HCT116 (cell line): Measurements from ENCODE around the gene TTLL7. TPM values are rescaled to one million over a fixed set of nuclear protein-coding genes. Genes with fewer than 3 reads are reported as not detected.
A peak's percentile ranks its signal among the peaks of the same experiment; 100 is the strongest.

Experiments
- ATAC-seq: fragments of 200-7000 bp; cut with Tn5 transposase; 2 replicates; pipeline ENCODE4 v1.9.1; 2020; ENCODE audit warnings: mild to moderate bottlenecking, moderate library complexity
- BruUV-seq: library from RNA; stranded (reverse); fragments of 400-500 nt; replicated peaks from 2 replicates; lab custom pipeline; 2021; lab: Mats Ljungman, UMichigan
- CTCF ChIA-PET: fragments of 300-600 bp; sonication (Branson Sonifier 250); formaldehyde crosslinking; loops from one replicate; lab custom pipeline; 2021; ENCODE audit warnings: antibody characterized with exemption; lab: Charles Lee
- POLR2A ChIA-PET: fragments of 300-600, 350-600 bp; sonication (Branson Sonifier 250); formaldehyde crosslinking; loops from one replicate; lab custom pipeline; 2021; ENCODE audit warnings: antibody characterized with exemption; lab: Charles Lee
- RAD21 ChIA-PET, 2 experiments: fragments of 300-600 bp; sonication (Branson Sonifier 250); formaldehyde crosslinking; loops; one replicate each; lab custom pipeline; 2023; ENCODE audit warnings: low total read pairs in 2 of 2; ENCODE audit not compliant: uncharacterized antibody in 2 of 2, unreplicated experiment in 2 of 2, low non-redundant PET in 1 of 2; lab: Charles Lee
- DNase-seq: peaks from one replicate; pipeline ENCODE4 v3.0.0-alpha.2; 2010; ENCODE audit warnings: low read depth, low spot score
- H2AFZ ChIP-seq: fragments of 200-600 bp; shearing (Covaris generic), sonication (generic); 2 replicates; pipeline ENCODE4 v1.6.1; 2017; ENCODE audit warnings: low read depth, mixed run types, mixed read lengths, antibody characterized with exemption, low read length; ENCODE audit not compliant: poor library complexity, severe bottlenecking
- H3K27ac ChIP-seq: 2 replicates; pipeline ENCODE4 v1.5.1; 2012; ENCODE audit warnings: low read depth, low read length
- H3K27me3 ChIP-seq: fragments of 200-600 bp; sonication (generic); 2 replicates; pipeline ENCODE4 v1.6.1; 2016; ENCODE audit warnings: mixed run types, low read length, mixed read lengths; ENCODE audit not compliant: insufficient read depth
- H3K36me3 ChIP-seq, 2 experiments: fragments of 200-500 bp in 1 of 2; fragments of 200-600 bp in 1 of 2; sonication (Bioruptor generic) in 1 of 2; sonication (generic) in 1 of 2; 2 replicates each; pipeline versions ENCODE4 v1.5.1 to v1.6.1; 2014 to 2016; ENCODE audit warnings: low read length in 2 of 2, inconsistent platforms in 1 of 2, mixed read lengths in 1 of 2, mixed run types in 1 of 2; ENCODE audit not compliant: insufficient read depth in 2 of 2, control insufficient read depth in 1 of 2
- H3K4me1 ChIP-seq, 2 experiments: fragments of 200-600 bp in 1 of 2; sonication (generic) in 1 of 2; 2 replicates each; pipeline versions ENCODE4 v1.5.1 to v1.6.1; 2012 to 2017; ENCODE audit warnings: low read length in 2 of 2, inconsistent platforms in 1 of 2, mild to moderate bottlenecking in 1 of 2, mixed read lengths in 1 of 2, mixed run types in 1 of 2, moderate library complexity in 1 of 2; ENCODE audit not compliant: insufficient read depth in 2 of 2, control insufficient read depth in 1 of 2
- H3K4me2 ChIP-seq: fragments of 200-600 bp; sonication (generic); 2 replicates; pipeline ENCODE4 v1.6.1; 2017; ENCODE audit warnings: mixed run types, low read length, mixed read lengths
- H3K4me3 ChIP-seq, 2 experiments: fragments of 200-600 bp in 1 of 2; sonication (generic) in 1 of 2; replicated peaks in 1 of 2; 2 replicates each; pipeline ENCODE4 v1.5.1; 2011 to 2016; ENCODE audit warnings: low read length in 2 of 2, control low read depth in 1 of 2, low read depth in 1 of 2, mild to moderate bottlenecking in 1 of 2, mixed read lengths in 1 of 2, mixed run types in 1 of 2
- H3K79me2 ChIP-seq: fragments of 200-600 bp; sonication (generic); 2 replicates; pipeline ENCODE4 v1.6.1; 2017; ENCODE audit warnings: mild to moderate bottlenecking, mixed run types, low read length, moderate library complexity, mixed read lengths; ENCODE audit not compliant: insufficient read depth
- H3K9ac ChIP-seq: fragments of 200-600 bp; sonication (generic); 2 replicates; pipeline ENCODE4 v1.6.1; 2016; ENCODE audit warnings: low read length, mixed read lengths
- H3K9me2 ChIP-seq: fragments of 200-600 bp; sonication (generic), shearing (Covaris generic); 2 replicates; pipeline ENCODE4 v1.6.1; 2017; ENCODE audit warnings: mixed run types, mild to moderate bottlenecking, moderate library complexity; ENCODE audit not compliant: insufficient read depth
- H3K9me3 ChIP-seq, 2 experiments: fragments of 200-500 bp in 1 of 2; fragments of 200-600 bp in 1 of 2; sonication (Bioruptor generic) in 1 of 2; sonication (generic) in 1 of 2; 2 replicates each; pipeline ENCODE4 v1.6.1; 2014 to 2017; ENCODE audit warnings: low read length in 2 of 2, mixed read lengths in 2 of 2, inconsistent platforms in 1 of 2, low read depth in 1 of 2, mild to moderate bottlenecking in 1 of 2, mixed run types in 1 of 2, moderate library complexity in 1 of 2; ENCODE audit not compliant: control insufficient read depth in 1 of 2, insufficient read depth in 1 of 2
- H4K20me1 ChIP-seq: fragments of 200-600 bp; sonication (generic), shearing (Covaris generic); 2 replicates; pipeline ENCODE4 v1.6.1; 2017; ENCODE audit warnings: mixed run types, mild to moderate bottlenecking, moderate library complexity; ENCODE audit not compliant: insufficient read depth
- CBX3 ChIP-seq: IDR thresholded peaks from 2 replicates; pipeline ENCODE4 v1.6.1; 2012; ENCODE audit warnings: low read depth
- CEBPB ChIP-seq: IDR thresholded peaks from 2 replicates; pipeline ENCODE4 v1.6.1; 2012; ENCODE audit warnings: low read depth
- EGR1 ChIP-seq: IDR thresholded peaks from 2 replicates; pipeline ENCODE4 v1.6.1; 2012; ENCODE audit warnings: low read depth
- ELF1 ChIP-seq: IDR thresholded peaks from 2 replicates; pipeline ENCODE4 v1.6.1; 2012; ENCODE audit warnings: low read depth, borderline replicate concordance
- EZH2 ChIP-seq: fragments of 200-600 bp; sonication (generic); IDR thresholded peaks from 2 replicates; pipeline ENCODE4 v1.6.1; 2017; ENCODE audit warnings: antibody characterized with exemption, mixed run types
- JUND ChIP-seq: IDR thresholded peaks from 2 replicates; pipeline ENCODE4 v1.6.1; 2012
- POLR2A ChIP-seq: IDR thresholded peaks from 2 replicates; pipeline ENCODE4 v1.7.0; 2011; ENCODE audit warnings: borderline replicate concordance; ENCODE audit not compliant: insufficient read depth, insufficient read length; ENCODE audit errors: extremely low read depth
- POLR2AphosphoS5 ChIP-seq: IDR thresholded peaks from 2 replicates; pipeline ENCODE4 v1.6.1; 2011; ENCODE audit warnings: mild to moderate bottlenecking, low read depth, low read length, moderate library complexity
- RAD21 ChIP-seq: IDR thresholded peaks from 2 replicates; pipeline ENCODE4 v1.6.1; 2012; ENCODE audit warnings: low read depth, mild to moderate bottlenecking
- SIN3A ChIP-seq: IDR thresholded peaks from 2 replicates; pipeline ENCODE4 v1.6.1; 2012; ENCODE audit warnings: low read depth
- SP1 ChIP-seq: IDR thresholded peaks from 2 replicates; pipeline ENCODE4 v1.6.1; 2012; ENCODE audit warnings: low read depth
- SRF ChIP-seq: IDR thresholded peaks from 2 replicates; pipeline ENCODE4 v1.6.1; 2012; ENCODE audit warnings: low read depth
- YY1 ChIP-seq: IDR thresholded peaks from 2 replicates; pipeline ENCODE4 v1.6.1; 2011; ENCODE audit warnings: low read length, low read depth, moderate library complexity, mild to moderate bottlenecking; ENCODE audit not compliant: insufficient replicate concordance; ENCODE audit errors: extremely low read depth
- ZFX ChIP-seq: fragments of 450-650 bp; IDR thresholded peaks from 2 replicates; pipeline ENCODE4 v1.6.1; 2017
- ZNF274 ChIP-seq: fragments of 200-500 bp; sonication (Bioruptor generic); IDR thresholded peaks from 2 replicates; pipeline ENCODE4 v1.6.1; 2014; ENCODE audit warnings: mild to moderate bottlenecking, low read depth, low read length, inconsistent platforms
- intact Hi-C: fragments of 100-400 bp; cut with micrococcal nuclease; formaldehyde crosslinking; loops from 2 replicates; pipeline ENCODE4 v1.10.0; 2022
- total RNA-seq: library from RNA; stranded (reverse); gene quantifications from one replicate; pipeline ENCODE4 v1.2.1, GENCODE V29; 2021; ENCODE audit not compliant: unreplicated experiment
- TF ChIP-seq, protein P1 (sequence below), 3 experiments: fragments of 200-600 bp in 1 of 3; sonication (generic) in 1 of 3; IDR thresholded peaks in 2 of 3; conservative IDR thresholded peaks in 1 of 3; 2 replicates each; pipeline ENCODE4 v1.5.1; 2012 to 2017; ENCODE audit warnings: low read depth in 2 of 3, low read length in 2 of 3, antibody characterized with exemption in 1 of 3, borderline replicate concordance in 1 of 3, control low read depth in 1 of 3, mild to moderate bottlenecking in 1 of 3, mixed read lengths in 1 of 3, mixed run types in 1 of 3, moderate library complexity in 1 of 3; ENCODE audit not compliant: insufficient read depth in 1 of 3
- TF ChIP-seq, protein P2 (sequence below): IDR thresholded peaks from 2 replicates; pipeline ENCODE4 v1.6.1; 2011; ENCODE audit warnings: mild to moderate bottlenecking, low read length, moderate library complexity; ENCODE audit not compliant: insufficient replicate concordance; ENCODE audit errors: extremely low read depth
- TF ChIP-seq, protein P3 (sequence below): IDR thresholded peaks from 2 replicates; pipeline ENCODE4 v1.6.1; 2012; ENCODE audit warnings: low read depth
- TF ChIP-seq, protein P4 (sequence below): IDR thresholded peaks from 2 replicates; pipeline ENCODE4 v1.6.1; 2012
- TF ChIP-seq, protein P5 (sequence below): IDR thresholded peaks from 2 replicates; pipeline ENCODE4 v1.6.1; 2012

The TTLL7 gene
- total RNA-seq, 1 experiment from 2014 or later: 21.2 TPM

DNA sequence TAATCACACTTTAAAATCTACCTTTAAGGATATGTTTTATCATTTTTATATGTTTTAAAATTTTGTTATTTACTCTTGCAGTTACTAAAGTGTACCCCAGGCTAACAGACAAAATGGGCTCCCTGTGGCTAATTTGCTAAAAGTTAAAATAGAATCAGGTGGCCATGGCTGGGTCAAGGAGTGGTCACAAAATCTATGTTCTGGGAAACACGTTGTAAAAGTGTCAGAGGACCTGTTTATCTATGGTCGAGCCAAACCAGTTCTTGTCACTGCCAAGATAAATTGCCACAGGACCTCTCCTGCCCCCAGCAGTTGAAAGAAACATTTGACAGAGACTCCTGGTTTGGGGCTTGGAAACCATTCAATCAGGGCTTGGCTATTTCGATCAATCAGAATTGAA, 21.2 kb upstream of the TTLL7 start (continued):
- TF ChIP-seq SP1 (no peak), SIN3A (no peak), CBX3 (no peak)
- TF ChIP-seq, all 23 proteins: peak for 0

DNA sequence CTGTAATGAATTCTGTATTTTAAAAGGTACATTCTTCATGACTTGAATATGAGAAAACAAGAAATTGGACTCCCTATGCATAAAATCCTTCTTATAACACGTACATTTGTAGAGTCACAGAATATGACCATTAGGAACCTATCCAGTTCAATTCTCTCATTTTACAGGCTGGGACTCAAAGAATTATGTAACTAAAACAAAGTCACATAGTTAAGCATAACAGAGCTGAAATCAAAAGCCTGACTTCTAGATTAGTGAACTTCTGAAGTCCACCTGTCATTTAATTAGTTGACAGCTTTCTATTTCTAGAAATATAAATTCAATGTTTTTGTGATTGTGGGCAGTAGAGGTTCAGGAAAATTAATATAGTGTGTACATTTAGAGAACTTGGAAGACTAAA, 20.3 kb upstream of the TTLL7 start:
- Histone ChIP-seq H4K20me1 (no peaks in the 10 kb centered on the region), H3K9me2 (no peaks in the 10 kb centered on the region), H3K4me2 (no peak overlapping the region), H3K27ac (no peak overlapping the region), H3K4me3 (no peak overlapping the region), H2AFZ (peak overlapping the region; percentile 8), H3K27me3 (no peaks in the 10 kb centered on the region), H3K9ac (no peak overlapping the region), H3K79me2 (no peaks in the 10 kb centered on the region), H3K4me1 (peaks cover 3 to 7% of the 10 kb centered on the region in 2 experiments; a peak in 2 of 4 replicates), H3K36me3 (no peaks in the 10 kb centered on the region), H3K9me3 (no peaks in the 10 kb centered on the region)
- TF ChIP-seq POLR2AphosphoS5: no peak
- TF ChIP-seq, protein P1, sequence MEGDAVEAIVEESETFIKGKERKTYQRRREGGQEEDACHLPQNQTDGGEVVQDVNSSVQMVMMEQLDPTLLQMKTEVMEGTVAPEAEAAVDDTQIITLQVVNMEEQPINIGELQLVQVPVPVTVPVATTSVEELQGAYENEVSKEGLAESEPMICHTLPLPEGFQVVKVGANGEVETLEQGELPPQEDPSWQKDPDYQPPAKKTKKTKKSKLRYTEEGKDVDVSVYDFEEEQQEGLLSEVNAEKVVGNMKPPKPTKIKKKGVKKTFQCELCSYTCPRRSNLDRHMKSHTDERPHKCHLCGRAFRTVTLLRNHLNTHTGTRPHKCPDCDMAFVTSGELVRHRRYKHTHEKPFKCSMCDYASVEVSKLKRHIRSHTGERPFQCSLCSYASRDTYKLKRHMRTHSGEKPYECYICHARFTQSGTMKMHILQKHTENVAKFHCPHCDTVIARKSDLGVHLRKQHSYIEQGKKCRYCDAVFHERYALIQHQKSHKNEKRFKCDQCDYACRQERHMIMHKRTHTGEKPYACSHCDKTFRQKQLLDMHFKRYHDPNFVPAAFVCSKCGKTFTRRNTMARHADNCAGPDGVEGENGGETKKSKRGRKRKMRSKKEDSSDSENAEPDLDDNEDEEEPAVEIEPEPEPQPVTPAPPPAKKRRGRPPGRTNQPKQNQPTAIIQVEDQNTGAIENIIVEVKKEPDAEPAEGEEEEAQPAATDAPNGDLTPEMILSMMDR (IDR thresholded peaks at IDR 0.05 in 2 of 3, conservative IDR thresholded peaks at IDR 0.05 in 1 of 3; ENCODE audit: borderline replicate concordance in 1 of 3, insufficient read depth in 1 of 3, low read depth in 2 of 3, low read length in 2 of 3): no peak
- TF ChIP-seq, protein P2, sequence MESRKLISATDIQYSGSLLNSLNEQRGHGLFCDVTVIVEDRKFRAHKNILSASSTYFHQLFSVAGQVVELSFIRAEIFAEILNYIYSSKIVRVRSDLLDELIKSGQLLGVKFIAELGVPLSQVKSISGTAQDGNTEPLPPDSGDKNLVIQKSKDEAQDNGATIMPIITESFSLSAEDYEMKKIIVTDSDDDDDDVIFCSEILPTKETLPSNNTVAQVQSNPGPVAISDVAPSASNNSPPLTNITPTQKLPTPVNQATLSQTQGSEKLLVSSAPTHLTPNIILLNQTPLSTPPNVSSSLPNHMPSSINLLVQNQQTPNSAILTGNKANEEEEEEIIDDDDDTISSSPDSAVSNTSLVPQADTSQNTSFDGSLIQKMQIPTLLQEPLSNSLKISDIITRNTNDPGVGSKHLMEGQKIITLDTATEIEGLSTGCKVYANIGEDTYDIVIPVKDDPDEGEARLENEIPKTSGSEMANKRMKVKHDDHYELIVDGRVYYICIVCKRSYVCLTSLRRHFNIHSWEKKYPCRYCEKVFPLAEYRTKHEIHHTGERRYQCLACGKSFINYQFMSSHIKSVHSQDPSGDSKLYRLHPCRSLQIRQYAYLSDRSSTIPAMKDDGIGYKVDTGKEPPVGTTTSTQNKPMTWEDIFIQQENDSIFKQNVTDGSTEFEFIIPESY: no peak
- no peak for TF ChIP-seq ZFX
- no peak for TF ChIP-seq ZNF274
- TF ChIP-seq, protein P3, sequence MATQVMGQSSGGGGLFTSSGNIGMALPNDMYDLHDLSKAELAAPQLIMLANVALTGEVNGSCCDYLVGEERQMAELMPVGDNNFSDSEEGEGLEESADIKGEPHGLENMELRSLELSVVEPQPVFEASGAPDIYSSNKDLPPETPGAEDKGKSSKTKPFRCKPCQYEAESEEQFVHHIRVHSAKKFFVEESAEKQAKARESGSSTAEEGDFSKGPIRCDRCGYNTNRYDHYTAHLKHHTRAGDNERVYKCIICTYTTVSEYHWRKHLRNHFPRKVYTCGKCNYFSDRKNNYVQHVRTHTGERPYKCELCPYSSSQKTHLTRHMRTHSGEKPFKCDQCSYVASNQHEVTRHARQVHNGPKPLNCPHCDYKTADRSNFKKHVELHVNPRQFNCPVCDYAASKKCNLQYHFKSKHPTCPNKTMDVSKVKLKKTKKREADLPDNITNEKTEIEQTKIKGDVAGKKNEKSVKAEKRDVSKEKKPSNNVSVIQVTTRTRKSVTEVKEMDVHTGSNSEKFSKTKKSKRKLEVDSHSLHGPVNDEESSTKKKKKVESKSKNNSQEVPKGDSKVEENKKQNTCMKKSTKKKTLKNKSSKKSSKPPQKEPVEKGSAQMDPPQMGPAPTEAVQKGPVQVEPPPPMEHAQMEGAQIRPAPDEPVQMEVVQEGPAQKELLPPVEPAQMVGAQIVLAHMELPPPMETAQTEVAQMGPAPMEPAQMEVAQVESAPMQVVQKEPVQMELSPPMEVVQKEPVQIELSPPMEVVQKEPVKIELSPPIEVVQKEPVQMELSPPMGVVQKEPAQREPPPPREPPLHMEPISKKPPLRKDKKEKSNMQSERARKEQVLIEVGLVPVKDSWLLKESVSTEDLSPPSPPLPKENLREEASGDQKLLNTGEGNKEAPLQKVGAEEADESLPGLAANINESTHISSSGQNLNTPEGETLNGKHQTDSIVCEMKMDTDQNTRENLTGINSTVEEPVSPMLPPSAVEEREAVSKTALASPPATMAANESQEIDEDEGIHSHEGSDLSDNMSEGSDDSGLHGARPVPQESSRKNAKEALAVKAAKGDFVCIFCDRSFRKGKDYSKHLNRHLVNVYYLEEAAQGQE: no peak
- no peak for TF ChIP-seq JUND
- TF ChIP-seq, protein P4, sequence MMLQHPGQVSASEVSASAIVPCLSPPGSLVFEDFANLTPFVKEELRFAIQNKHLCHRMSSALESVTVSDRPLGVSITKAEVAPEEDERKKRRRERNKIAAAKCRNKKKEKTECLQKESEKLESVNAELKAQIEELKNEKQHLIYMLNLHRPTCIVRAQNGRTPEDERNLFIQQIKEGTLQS: no peak
- no peak for TF ChIP-seq CEBPB
- no peak for TF ChIP-seq ELF1
- TF ChIP-seq EZH2: no peak
- no peak for TF ChIP-seq SRF
- TF ChIP-seq SIN3A: no peak
- no peak for TF ChIP-seq RAD21
- no peak for TF ChIP-seq YY1
- TF ChIP-seq, protein P5, sequence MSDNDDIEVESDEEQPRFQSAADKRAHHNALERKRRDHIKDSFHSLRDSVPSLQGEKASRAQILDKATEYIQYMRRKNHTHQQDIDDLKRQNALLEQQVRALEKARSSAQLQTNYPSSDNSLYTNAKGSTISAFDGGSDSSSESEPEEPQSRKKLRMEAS: no peak
- TF ChIP-seq POLR2A: no peak
- no peak for TF ChIP-seq CBX3
- no peak for TF ChIP-seq EGR1
- CTCF ChIA-PET: no interaction called here
- DNase-seq: no peak
- RAD21 ChIA-PET: no interaction called here
- intact Hi-C loops: no loop called here
- no peak for ATAC-seq
- no TSS peak for BruUV-seq
- POLR2A ChIA-PET: no interaction called here
